GM12875 (cell line): Measurements from ENCODE around the gene ASTN2.

Experiments used
- H3K4me3 ChIP-seq: one replicate; pipeline ENCODE4 v1.5.1; 2011; ENCODE audit warnings: low read depth, low read length, control low read depth
- CTCF ChIP-seq: IDR thresholded peaks from 2 replicates; pipeline ENCODE4 v1.5.1; 2011; ENCODE audit warnings: low read depth, mild to moderate bottlenecking, control low read depth, inconsistent platforms, low read length, moderate library complexity, borderline replicate concordance; ENCODE audit not compliant: insufficient read depth

Gene ASTN2

GRCh38 chr9:116409638-116410037, 1005.2 kb downstream of the ASTN2 start:
- no peak overlapping the region for H3K4me3 ChIP-seq
- no peak for TF ChIP-seq CTCF

- no peak overlapping the region for H3K4me3 ChIP-seq
- no peak for TF ChIP-seq CTCF
Observed at GRCh38 chr9:116409129-116409528, 1005.7 kb downstream of the ASTN2 start.

GRCh38 chr9:116406469-116406868, 1008.4 kb downstream of the ASTN2 start:
- TF ChIP-seq CTCF = no peak

GRCh38 chr9:116405321-116405720, 1009.5 kb downstream of the ASTN2 start:
- H3K4me3 ChIP-seq = no peak overlapping the region
- no peak for TF ChIP-seq CTCF

More at GRCh38 chr9:116406469-116406868, 1008.4 kb downstream of the ASTN2 start:
- H3K4me3 ChIP-seq = no peak overlapping the region

- no peak for TF ChIP-seq CTCF
- H3K4me3 ChIP-seq = no peak overlapping the region
Observed at GRCh38 chr9:116404228-116404627, 1010.6 kb downstream of the ASTN2 start.

- no peak overlapping the region for H3K4me3 ChIP-seq
- no peak for TF ChIP-seq CTCF
Observed at GRCh38 chr9:116403171-116403570, 1011.7 kb downstream of the ASTN2 start.

- no peak for TF ChIP-seq CTCF
- no peak overlapping the region for H3K4me3 ChIP-seq
Observed at GRCh38 chr9:116395699-116396037, 1019.2 kb downstream of the ASTN2 start.
